GM19239 (cell line): ENCODE data around the gene LAMTOR5.
A peak's percentile ranks its signal among the peaks of the same experiment; 100 is the strongest.

Source experiments
- DNase-seq: peaks from one replicate; pipeline ENCODE4 v3.0.0; 2011; ENCODE audit warnings: low spot score; ENCODE audit not compliant: insufficient read length
- FAIRE-seq: peaks from 2 replicates; lab custom pipeline; 2011; peaks lifted over from hg19 to GRCh38; lab: Jason Lieb, UNC

LAMTOR5 gene

GRCh38 chr1:110393286-110393685 lies 14.2 kb downstream of the LAMTOR5 start:
- FAIRE-seq (no peak), DNase-seq (no peak)

GRCh38 chr1:110390692-110391245 lies 16.7 kb downstream of the LAMTOR5 start, which contains the start of gene SLC16A4:
SLC16A4 (minus strand) TSS chr1:110391026; CDS start chr1:110389323, 1,703 bp downstream.
- FAIRE-seq (no peak), DNase-seq (no peak)

GRCh38 chr1:110390096-110390495 lies 17.4 kb downstream of the LAMTOR5 start:
- no peak for DNase-seq

GRCh38 chr1:110387048-110387754 lies 20.3 kb downstream of the LAMTOR5 start:
- no peak for DNase-seq
- FAIRE-seq, result no peak

More at GRCh38 chr1:110390096-110390495, 17.4 kb downstream of the LAMTOR5 start:
- no peak for FAIRE-seq

- FAIRE-seq (no peak), DNase-seq (no peak)
Measured at GRCh38 chr1:110385369-110385768, 22.1 kb downstream of the LAMTOR5 start.

- peak; percentile 98 for FAIRE-seq
- peak; percentile 48 for DNase-seq
Measured at GRCh38 chr1:110384581-110385321, 22.7 kb downstream of the LAMTOR5 start.

GRCh38 chr1:110383251-110383990 lies 24.1 kb downstream of the LAMTOR5 start:
- DNase-seq (no peak), FAIRE-seq (peak; percentile 58)

- FAIRE-seq, result peak; percentile 33
Measured at GRCh38 chr1:110380672-110381283, 26.7 kb downstream of the LAMTOR5 start.

GRCh38 chr1:110375490-110375889 lies 32.0 kb downstream of the LAMTOR5 start:
- DNase-seq, result no peak
- FAIRE-seq, result peak; percentile 28

More at GRCh38 chr1:110380672-110381283, 26.7 kb downstream of the LAMTOR5 start:
- no peak for DNase-seq

GRCh38 chr1:110370827-110371226 lies 36.7 kb downstream of the LAMTOR5 start:
- no peak for DNase-seq
- no peak for FAIRE-seq

GRCh38 chr1:110364221-110364620 lies 43.3 kb downstream of the LAMTOR5 start:
- FAIRE-seq, result no peak
- no peak for DNase-seq

- FAIRE-seq (no peak), DNase-seq (no peak)
Measured at GRCh38 chr1:110361856-110362255, 45.6 kb downstream of the LAMTOR5 start.

GRCh38 chr1:110360431-110360830 lies 47.1 kb downstream of the LAMTOR5 start:
- FAIRE-seq (no peak), DNase-seq (no peak)

- FAIRE-seq, result no peak
- DNase-seq, result no peak
Measured at GRCh38 chr1:110356379-110356778, 51.1 kb downstream of the LAMTOR5 start.

GRCh38 chr1:110355321-110355720 lies 52.2 kb downstream of the LAMTOR5 start:
- FAIRE-seq (no peak), DNase-seq (no peak)
